BJ (cell line): ENCODE results near the gene CRYZL1. TPM values are rescaled to one million over a fixed set of nuclear protein-coding genes. Genes with fewer than 3 reads are reported as not detected.

Experiments
- CTCF ChIA-PET: fragments of 350-600 bp; formaldehyde crosslinking; extraction: SDS; loops from one replicate; lab custom pipeline; 2021; ENCODE audit warnings: antibody characterized with exemption, inconsistent platforms; lab: Yijun Ruan, JAX
- POLR2A ChIA-PET: fragments of 300-600 bp; sonication (Branson Sonifier 250); formaldehyde crosslinking; extraction: SDS; loops from one replicate; lab custom pipeline; 2021; ENCODE audit warnings: antibody characterized with exemption; lab: Charles Lee
- DNase-seq: peaks from one replicate; pipeline ENCODE4 v3.0.0-alpha.2; 2011; ENCODE audit warnings: low read depth
- H3K27me3 ChIP-seq: 2 replicates; pipeline ENCODE4 v1.6.0; 2011; ENCODE audit warnings: low read length; ENCODE audit not compliant: control insufficient read depth, insufficient read depth
- H3K36me3 ChIP-seq: 2 replicates; pipeline ENCODE4 v1.5.1; 2011; ENCODE audit warnings: low read length; ENCODE audit not compliant: control insufficient read depth, insufficient read depth
- H3K4me3 ChIP-seq: 2 replicates; pipeline ENCODE4 v1.5.1; 2011; ENCODE audit warnings: low read depth, mild to moderate bottlenecking, control low read depth, low read length
- polyA plus RNA-seq: library from polyadenylated mRNA; depleted of rRNA; stranded (reverse); fragments of >200 nt; gene quantifications from 2 replicates; pipeline ENCODE4 v1.2.3, GENCODE V29; 2011
- TF ChIP-seq, protein P1 (sequence below): IDR thresholded peaks from 2 replicates; pipeline ENCODE4 v1.5.1; 2011; ENCODE audit warnings: low read depth, mild to moderate bottlenecking, control low read depth, inconsistent platforms, low read length, moderate library complexity; ENCODE audit not compliant: insufficient read depth

CRYZL1 gene
- polyA plus RNA-seq, 1 experiment: 21.2 TPM

- TF ChIP-seq, protein P1, sequence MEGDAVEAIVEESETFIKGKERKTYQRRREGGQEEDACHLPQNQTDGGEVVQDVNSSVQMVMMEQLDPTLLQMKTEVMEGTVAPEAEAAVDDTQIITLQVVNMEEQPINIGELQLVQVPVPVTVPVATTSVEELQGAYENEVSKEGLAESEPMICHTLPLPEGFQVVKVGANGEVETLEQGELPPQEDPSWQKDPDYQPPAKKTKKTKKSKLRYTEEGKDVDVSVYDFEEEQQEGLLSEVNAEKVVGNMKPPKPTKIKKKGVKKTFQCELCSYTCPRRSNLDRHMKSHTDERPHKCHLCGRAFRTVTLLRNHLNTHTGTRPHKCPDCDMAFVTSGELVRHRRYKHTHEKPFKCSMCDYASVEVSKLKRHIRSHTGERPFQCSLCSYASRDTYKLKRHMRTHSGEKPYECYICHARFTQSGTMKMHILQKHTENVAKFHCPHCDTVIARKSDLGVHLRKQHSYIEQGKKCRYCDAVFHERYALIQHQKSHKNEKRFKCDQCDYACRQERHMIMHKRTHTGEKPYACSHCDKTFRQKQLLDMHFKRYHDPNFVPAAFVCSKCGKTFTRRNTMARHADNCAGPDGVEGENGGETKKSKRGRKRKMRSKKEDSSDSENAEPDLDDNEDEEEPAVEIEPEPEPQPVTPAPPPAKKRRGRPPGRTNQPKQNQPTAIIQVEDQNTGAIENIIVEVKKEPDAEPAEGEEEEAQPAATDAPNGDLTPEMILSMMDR: no peak
- ChIA-PET POLR2A (no interaction called here), CTCF (interaction anchor here (0.6 to 0.7 kb wide), 2 partner anchors 9 to 22 kb away, joined by 3 read pairs; partner anchors contain the start of gene DONSON)
- DNase-seq: no peak
- H3K4me3 ChIP-seq: no peak overlapping the region
- H3K27me3 ChIP-seq: no peaks in the 10 kb centered on the region
- H3K36me3 ChIP-seq: peaks cover 11% of the 10 kb centered on the region
Observed at GRCh38 chr21:33566514-33566913, 75.0 kb downstream of the CRYZL1 start.

DNA sequence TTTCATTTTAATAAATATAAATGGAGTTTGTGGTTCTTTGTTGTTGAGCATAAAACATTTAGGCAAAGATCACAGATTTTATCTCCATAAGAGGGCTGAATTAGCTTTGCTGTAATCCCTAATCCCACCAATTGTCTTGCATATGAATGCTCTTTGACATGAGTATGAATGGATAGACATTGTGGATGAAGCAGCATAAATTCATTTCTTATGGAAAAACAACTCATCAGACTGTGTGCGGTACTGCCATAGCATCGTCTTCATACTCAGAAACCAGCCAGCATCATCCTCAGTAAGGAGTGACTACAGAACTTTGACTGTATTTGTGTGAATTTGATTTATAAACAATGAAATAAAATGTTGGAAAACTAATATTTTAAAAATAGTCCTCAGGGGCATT lies 79.2 kb downstream of the CRYZL1 start:
- no peaks in the 10 kb centered on the region for H3K27me3 ChIP-seq
- POLR2A ChIA-PET: no interaction called here
- CTCF ChIA-PET: interaction anchor here (0.8 kb wide), 1 partner anchor 44 kb away, joined by 3 read pairs; no protein-coding TSS in a partner anchor
- TF ChIP-seq, protein P1: no peak
- H3K4me3 ChIP-seq: no peak overlapping the region
- peaks cover 12% of the 10 kb centered on the region for H3K36me3 ChIP-seq
- no peak for DNase-seq

DNA sequence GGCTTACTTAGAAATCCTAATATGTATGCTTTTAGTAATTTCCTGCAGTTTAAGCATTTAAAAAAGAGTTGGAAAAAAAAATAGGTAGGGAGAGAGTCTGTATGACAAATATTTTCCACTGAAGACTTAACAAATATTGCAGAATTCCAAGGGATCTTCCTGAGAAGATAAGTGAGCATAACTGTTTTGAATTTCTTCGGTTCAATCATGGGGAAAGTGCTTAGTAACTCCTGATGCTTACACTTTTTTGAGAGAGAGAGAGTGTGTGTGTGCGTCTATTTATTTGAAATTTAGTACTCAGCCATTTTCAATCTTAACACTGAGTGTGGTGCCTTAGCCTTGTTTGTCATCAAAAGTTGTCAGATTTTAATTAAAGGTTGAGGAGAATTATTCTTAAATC lies 80.2 kb downstream of the CRYZL1 start:
- no peak for DNase-seq

DNA sequence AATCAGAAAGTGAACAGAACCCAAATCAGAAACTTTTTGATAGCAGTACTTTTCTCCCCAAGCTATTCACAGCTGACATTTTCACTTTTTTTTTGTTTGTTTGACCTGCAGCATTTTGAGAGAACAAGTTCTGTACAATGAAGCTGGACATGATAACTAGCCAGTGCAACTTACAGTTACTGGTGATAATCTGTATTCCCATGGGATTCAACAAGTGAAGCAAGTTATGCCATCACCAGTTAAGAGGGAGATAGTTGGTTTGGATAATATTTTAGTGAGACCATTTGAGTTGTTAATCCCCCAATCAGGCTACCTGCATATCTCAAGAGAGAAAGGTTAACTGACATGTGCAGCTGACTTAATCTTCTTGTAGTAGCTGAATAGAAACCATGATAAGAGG lies 80.6 kb downstream of the CRYZL1 start:
- ChIA-PET POLR2A (no interaction called here), CTCF (no interaction called here)
- no peak overlapping the region for H3K4me3 ChIP-seq
- peaks cover 13% of the 10 kb centered on the region for H3K36me3 ChIP-seq
- no peaks in the 10 kb centered on the region for H3K27me3 ChIP-seq
- DNase-seq: no peak
- TF ChIP-seq, protein P1: no peak

More for the DNA sequence above, 80.2 kb downstream of the CRYZL1 start:
- H3K4me3 ChIP-seq: no peak overlapping the region
- H3K36me3 ChIP-seq: peaks cover 13% of the 10 kb centered on the region
- H3K27me3 ChIP-seq: no peaks in the 10 kb centered on the region
- CTCF ChIA-PET: no interaction called here
- POLR2A ChIA-PET: no interaction called here
- TF ChIP-seq, protein P1: no peak

DNA sequence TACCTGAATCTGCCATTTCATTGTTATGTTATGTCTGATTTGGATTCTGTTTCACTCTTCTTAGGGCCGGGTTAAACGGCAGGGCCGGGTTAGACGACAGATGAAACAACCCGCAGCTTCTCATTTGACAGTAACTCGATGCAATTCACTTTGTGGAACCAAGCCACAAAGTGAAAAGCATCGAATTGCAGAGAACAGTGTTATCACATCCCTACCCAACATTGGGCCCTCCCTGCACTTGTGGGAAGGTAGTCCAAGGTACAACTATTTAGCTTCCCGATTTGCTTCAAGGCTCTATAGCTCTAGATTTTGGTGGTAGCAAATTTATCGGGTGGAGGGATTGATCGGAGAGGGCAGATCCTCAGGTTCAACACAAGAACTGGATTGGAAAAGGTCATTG lies 81.7 kb downstream of the CRYZL1 start:
- no peak for DNase-seq
- no peaks in the 10 kb centered on the region for H3K27me3 ChIP-seq
- ChIA-PET POLR2A (no interaction called here), CTCF (no interaction called here)
- peaks cover 13% of the 10 kb centered on the region for H3K36me3 ChIP-seq
- TF ChIP-seq, protein P1: no peak
- no peak overlapping the region for H3K4me3 ChIP-seq
